Parietal lobe (tissue), 2 donors: ENCODE data around the gene DMRT2. TPM values are rescaled to one million over a fixed set of nuclear protein-coding genes. Genes with fewer than 3 reads are reported as not detected.

Source experiments
- small RNA-seq: library from RNA; depleted of rRNA; stranded (forward); fragments of <200 nt; gene quantifications from one replicate; pipeline ENCODE3, GENCODE V24; 2014; ENCODE audit warnings: low replicate concordance
- total RNA-seq: library from RNA; depleted of rRNA; stranded (reverse); fragments of >200 nt; gene quantifications from one replicate; pipeline ENCODE4 v1.2.3, GENCODE V29; 2014

DMRT2 gene
- total RNA-seq: not detected

DNA sequence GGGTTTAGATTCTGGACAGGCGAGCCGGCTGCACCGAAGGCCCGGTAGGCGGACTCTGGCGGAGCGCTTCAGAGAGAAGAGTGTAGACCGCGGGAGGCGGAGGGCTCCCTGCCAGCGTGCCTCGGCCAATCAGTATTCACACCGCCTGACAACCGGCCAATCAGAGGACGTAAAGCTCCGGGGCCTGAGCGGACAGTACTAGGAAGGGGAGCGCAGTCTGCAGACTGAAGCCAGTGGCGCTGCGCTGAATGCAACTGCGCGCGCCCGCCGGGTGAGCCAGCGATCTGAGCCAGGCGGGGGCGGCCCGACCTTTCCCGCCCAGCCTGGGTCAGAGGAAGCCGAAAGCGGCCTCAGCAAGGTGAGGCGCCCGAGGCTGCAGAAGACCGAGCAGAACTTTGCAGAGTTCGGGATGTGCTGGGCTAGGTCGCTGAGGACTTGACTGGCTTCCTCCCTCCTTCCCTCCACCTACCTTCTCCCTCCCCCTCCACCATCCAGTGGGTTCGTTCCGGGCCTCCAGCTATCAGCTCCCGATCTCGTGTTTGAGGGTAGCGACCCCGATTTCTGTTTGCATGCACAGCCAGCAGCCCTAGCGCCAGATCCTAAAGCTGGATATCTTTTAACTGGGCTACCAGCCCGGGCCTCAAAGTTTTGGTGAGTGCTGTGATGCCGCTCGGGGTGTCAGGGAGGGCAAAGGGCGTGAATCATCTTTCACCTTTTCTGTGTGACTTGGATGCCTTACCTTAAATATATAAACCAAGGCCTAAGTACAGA, at the start of gene DMRT2:
TSS of gene DMRT2 (plus strand) at position 233 of the 771 bp plus-strand sequence. CDS start 1,257 bp downstream, outside the sequence.

Small RNA genes within 50 kb of the gene (small RNA-seq; reads per million reads assigned to genes)
- gene RNU6-1073P: not detected

Other genes starting within 250 kb of the DMRT2 start
- gene DMRT1, start 208.7 kb upstream of the DMRT2 start, total RNA-seq: not detected
- gene DMRT3, start 73.7 kb upstream of the DMRT2 start, total RNA-seq: not detected